Measurements from ENCODE around the gene PRCC.
A peak's percentile ranks its signal among the peaks of the same experiment; 100 is the strongest.

Gene PRCC

DNA sequence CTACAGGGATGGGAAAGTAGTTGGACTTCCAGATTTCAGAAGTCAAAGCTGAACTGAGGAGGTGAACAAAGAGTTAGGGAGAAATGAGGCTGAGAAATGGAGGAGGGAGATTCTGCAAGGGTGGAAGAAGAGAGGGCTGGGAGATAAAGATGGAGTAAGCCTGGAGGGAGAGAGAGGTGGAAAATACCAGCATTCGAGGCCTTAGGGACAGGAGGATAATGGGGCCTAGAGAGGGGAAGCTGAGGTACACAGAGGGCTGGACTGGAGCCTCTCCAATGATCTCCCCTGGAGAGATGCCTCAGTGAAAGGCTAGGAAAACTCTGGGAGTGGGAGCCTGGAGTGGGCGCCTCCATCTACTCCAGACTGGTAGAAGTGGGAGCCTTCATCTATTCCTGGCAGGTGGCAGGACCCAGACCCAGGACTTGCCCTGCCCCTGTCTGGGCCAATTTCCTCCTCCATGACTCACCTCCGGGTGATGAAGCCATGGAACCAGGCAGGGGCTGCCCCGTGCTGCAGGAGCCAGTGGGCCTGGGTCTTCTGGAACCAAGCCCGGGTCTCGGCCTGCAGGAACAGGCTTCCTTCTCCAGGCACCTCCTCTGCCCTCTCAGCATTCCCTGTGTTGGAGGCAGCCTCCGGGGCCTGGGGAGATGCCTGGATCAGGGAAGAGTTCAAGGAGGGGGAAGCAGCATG, 47.4 kb downstream of the PRCC start:
- DNase-seq (ENCODE audit: low read depth in 2 of 2) = no peak

DNA sequence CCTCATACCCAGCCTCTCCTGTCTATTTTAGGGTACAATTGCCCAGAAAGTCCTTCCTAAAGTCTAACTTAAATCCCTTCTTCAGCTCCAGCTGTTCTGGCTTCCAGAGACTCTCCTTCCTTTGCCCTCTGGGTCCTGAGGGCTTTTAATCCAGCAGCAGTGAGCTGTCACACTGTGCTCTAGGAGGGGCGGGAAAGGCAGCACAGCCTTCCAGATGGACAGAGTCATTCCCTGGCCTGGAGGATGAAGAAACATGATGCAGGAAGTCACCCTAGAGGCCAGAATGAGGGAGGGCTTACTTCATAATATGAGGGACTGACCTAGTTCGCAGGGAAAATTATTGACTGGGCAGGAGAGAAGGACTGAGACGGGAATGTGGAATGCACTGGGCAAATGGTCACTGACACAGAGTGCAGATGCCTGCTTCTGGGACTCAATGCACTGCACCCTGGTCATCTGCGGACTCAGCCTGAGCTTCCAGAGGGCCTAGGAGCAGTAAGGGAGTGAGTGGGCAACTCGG, 48.0 kb downstream of the PRCC start:
- no peak for DNase-seq (ENCODE audit: low read depth in 2 of 2)

DNA sequence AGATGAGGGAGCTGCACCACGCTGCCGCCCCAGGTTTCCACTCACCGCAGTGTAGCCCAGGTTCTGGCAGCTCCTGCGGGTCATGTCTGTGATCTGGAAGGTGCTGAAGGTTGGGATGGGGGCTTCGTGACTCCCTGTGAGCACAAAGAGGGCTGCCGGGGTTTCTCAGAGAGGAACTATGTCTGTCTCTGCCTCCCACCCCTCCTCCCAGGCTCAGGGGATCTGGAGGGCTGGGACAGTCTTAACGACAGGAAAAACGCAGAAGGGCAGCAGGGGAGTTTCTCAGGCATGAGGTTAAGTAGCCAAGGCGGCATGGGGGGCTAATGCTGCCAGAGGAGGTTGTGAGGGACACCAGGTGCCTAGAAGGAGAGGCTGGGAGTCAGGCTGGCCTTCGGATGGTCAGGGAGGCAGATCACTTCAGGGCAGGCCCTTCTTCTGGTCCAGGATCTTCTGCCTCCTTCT, 48.7 kb downstream of the PRCC start:
- DNase-seq (ENCODE audit: low read depth in 2 of 2) = no peak

DNA sequence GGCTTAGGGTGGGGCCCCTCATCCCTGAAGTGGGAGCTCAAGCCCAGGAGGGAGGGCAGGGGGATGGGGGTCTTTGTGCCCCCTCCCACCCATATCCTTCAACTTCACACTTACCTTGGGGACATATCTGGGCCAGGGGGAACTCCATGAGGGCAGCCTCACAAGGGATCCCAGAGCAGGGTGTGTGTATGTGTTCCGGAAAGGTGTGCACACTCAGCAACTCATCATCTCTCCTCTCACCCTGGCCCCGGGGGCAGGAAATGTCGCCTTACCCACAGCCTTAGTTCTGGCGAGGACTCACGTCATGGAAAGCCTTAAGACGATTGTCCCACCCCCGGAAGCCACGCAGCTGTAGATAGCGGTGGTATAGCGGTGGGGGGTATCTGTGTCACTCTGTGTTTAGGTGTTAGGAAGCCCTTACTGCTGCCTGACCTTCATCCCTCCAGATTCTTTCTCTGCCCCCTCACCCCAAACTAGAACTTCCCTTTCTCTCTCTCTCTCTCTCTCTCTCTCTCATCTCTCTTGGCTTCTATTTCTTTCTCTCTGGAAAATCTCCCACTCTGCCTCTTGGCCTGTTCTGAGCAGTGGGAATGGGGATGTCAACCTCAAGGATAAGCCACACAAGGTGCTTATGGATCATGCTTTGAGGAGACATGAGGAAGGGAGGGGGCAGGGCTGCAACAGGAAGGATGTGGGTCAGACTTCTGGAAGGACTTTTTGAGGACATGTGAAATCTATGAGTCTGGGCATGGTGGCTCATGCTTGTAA, 49.4 kb downstream of the PRCC start, which contains the start of gene SH2D2A:
SH2D2A (minus strand) TSS at position 288 of the 768 bp plus-strand sequence; CDS start at position 148, 140 bp downstream.
- peak; percentile 83 to 88 for DNase-seq (ENCODE audit: low read depth in 2 of 2)

- no peak for DNase-seq (ENCODE audit: low read depth in 2 of 2)
Observed at GRCh38 chr1:156821801-156822200, 54.5 kb downstream of the PRCC start.

DNA sequence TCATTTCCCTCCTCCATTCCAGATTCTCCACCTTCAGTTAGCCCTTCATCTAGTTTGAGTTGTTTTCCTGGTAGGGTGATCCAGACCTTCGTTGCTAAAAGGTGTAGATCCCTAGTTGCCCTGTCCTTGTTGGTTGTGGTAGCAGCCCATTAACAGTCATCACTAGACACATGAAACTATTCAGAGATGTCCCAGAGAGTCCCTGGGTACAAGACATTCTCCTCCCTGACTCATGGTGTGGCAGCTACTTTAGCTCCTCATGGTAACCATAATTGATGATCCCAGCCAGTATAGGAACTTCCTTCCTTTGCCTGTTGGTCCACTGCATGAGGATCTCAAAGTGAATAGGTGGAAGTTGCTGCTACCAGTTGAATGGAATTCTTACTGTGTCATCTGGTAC, 55.3 kb downstream of the PRCC start:
- no peak for DNase-seq (ENCODE audit: low read depth in 2 of 2)

DNA sequence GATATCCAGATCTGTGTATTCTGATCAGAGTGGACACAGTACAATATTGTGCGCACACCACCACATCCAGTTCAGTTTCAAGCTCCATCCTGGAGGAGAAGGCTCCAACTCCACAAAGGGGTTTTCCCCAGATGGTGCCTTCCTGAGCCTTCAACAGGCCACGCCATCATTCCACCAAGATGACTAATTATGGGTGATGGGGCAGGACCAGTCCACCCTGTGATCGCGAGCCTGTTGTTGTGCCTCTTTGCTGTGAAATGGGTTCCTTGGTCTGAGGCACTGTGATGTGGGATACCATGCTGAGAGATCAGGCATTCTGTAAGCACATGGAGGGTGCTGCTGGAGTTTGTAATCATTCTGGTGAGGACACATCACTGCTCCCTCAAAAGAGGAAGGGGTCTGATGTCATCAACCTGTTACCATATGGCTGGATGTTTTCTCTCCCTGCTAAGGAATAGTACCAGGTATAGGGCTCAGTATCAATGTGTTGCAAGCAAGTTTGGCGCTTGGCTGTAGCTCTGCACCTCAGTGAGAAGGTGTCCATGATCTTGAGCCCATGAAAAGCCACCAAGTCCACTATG, 56.0 kb downstream of the PRCC start:
- DNase-seq (ENCODE audit: low read depth in 2 of 2) = no peak

DNA sequence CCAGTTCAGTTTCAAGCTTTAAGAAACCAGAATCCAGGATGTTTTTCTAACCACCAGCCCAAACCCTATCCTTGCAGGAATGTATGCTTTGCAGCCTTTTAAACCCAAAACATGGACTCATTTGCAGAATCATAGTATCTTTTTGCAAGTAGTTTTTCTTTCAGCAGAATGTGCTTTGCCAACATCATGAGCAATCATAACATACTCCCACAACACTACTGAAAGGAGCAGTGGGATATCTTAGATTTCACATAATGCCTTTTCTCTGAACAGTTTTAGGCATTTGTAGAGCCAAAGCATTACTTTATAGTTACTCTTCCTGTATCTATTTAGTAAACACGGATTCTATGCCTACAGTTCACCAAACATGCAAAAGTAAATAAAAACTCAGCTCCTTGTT, 59.3 kb downstream of the PRCC start:
- no peak for DNase-seq (ENCODE audit: low read depth in 2 of 2)

- DNase-seq (ENCODE audit: low read depth in 2 of 2) = no peak
Observed at GRCh38 chr1:156828400-156829124, 61.2 kb downstream of the PRCC start.

- DNase-seq (ENCODE audit: low read depth in 2 of 2) = no peak
Observed at GRCh38 chr1:156832434-156832833, 65.1 kb downstream of the PRCC start.

GRCh38 chr1:156833603-156834002, 66.3 kb downstream of the PRCC start:
- no peak for DNase-seq (ENCODE audit: low read depth in 2 of 2)

GRCh38 chr1:156834322-156834721, 67.0 kb downstream of the PRCC start:
- DNase-seq (ENCODE audit: low read depth in 2 of 2) = no peak

DNA sequence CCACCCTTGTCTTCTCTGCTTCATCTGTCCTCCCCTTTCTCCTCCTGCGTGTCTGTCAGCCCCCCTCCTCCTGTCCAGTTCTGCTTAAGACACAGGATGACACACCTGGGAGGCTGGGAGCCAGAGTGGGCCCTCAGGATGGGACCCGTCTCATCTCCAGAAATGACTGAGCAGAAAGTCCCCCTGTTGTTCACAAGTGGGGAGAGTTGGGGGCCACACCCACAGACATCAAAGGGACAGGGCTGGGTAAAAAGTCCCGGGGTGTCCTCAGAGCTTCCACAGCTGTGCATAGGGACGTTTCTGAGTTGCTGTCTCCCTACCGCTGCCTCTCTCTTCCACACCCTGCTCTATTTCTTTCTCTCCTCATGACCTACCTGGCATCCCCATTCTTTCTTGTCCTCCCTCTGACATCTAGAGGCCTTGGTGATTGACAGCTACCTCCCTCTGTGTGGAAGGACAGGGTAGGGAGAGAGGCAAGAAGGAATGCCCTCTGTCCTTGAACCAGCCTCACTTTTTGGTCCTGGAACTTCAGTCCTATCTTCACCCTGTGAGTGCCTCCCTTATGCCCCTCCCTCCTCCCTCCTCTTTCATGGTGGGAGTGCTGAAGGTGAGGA, 68.8 kb downstream of the PRCC start:
- DNase-seq (ENCODE audit: low read depth in 2 of 2) = no peak

DNA sequence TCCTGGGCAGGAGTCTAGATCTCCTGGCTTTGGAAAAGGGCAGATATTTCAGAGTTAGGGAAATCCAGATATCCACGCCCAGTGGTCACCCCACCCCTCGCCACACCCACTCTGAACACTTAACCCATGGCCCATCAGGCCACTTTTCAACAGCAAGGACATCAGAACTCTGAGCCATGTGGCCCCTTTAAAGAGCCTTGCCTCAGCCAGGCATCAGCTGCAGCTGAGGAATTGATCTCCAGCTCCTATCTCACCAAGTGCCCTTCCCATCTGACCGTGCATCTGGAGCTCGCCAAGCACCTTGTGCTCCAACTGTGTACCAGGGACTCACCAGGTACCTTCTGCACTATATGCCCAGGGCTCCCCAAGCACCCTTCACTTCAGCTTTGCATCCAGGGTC, 69.6 kb downstream of the PRCC start:
- no peak for DNase-seq (ENCODE audit: low read depth in 2 of 2)

- no peak for DNase-seq (ENCODE audit: low read depth in 2 of 2)
Observed at GRCh38 chr1:156838972-156839371, 71.6 kb downstream of the PRCC start.

DNA sequence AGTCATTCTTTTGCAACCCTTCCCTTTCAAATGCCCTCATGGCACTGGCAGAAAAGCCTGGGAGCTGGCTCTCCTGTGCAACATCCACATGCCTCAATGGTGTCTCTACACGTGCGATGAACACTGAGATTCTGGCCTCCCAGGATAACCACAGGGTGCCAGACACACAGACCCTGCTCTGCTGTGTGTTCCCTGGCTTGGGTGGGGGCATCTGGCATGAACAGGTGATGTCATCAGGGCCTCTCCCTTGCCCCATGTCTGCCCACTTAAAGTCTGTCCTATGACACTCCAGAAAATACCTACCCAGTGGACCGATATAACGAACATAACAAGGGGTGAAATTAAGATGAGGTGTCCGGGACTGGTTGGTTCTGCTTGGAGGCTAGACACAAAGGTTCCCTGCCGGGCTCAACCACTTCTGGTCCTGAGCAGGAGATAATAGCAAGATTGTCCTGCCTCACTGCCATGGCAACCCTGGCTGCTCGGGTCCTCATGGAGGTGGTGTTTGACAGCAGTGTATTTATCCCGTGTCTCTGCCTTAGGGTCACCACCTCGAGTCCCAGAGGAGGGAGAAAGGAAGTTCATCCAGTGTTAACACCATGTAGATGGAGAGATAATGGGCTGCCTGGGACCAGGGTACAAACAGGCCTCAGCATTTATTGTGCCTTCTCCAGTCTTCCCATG, 72.2 kb downstream of the PRCC start:
- no peak for DNase-seq (ENCODE audit: low read depth in 2 of 2)

GRCh38 chr1:156840186-156840897, 73.0 kb downstream of the PRCC start:
- DNase-seq (ENCODE audit: low read depth in 2 of 2) = no peak

GRCh38 chr1:156840898-156841279, 73.6 kb downstream of the PRCC start:
- no peak for DNase-seq (ENCODE audit: low read depth in 2 of 2)

GRCh38 chr1:156841295-156841855, 74.0 kb downstream of the PRCC start:
- no peak for DNase-seq (ENCODE audit: low read depth in 2 of 2)

Measured in stimulated activated CD4-positive, alpha-beta T cell treated with anti-CD3 and anti-CD28 coated beads, Interleukin-12 subunit alpha, Interleukin-12 subunit beta, amount 100 ng/mL, for 24 hours (primary cell).